Mucosa of descending colon (tissue), 3 donors: ENCODE measurements around the gene DPYSL5. TPM values are rescaled to one million over a fixed set of nuclear protein-coding genes. Genes with fewer than 3 reads are reported as not detected.
"Not testable (repeated sequence)": the region's sequence is repeated elsewhere in the genome, so short reads cannot be mapped to it uniquely, and the experiment has no call there.

Source experiments
- ATAC-seq: fragments of 200-7000 bp; cut with Tn5 transposase; one replicate; pipeline ENCODE4 v1.9.1; 2020; ENCODE audit warnings: mild to moderate bottlenecking, moderate library complexity
- DNase-seq, 3 donors: peaks; one replicate each; pipeline ENCODE4 v3.0.0-alpha.2; 2020
- H3K36me3 ChIP-seq: fragments of 200-600 bp; one replicate; pipeline ENCODE4 v1.8.0; 2021; ENCODE audit warnings: low read depth, mild to moderate bottlenecking
- H3K4me1 ChIP-seq: fragments of 200-600 bp; one replicate; pipeline ENCODE4 v1.8.0; 2021; ENCODE audit warnings: low read depth, mild to moderate bottlenecking
- H3K4me3 ChIP-seq: fragments of 200-600 bp; one replicate; pipeline ENCODE4 v1.8.0; 2021; ENCODE audit warnings: mild to moderate bottlenecking
- H3K9me3 ChIP-seq: fragments of 200-600 bp; one replicate; pipeline ENCODE4 v1.8.0; 2021; ENCODE audit warnings: mild to moderate bottlenecking
- CTCF ChIP-seq: fragments of 200-600 bp; IDR thresholded peaks from one replicate; pipeline ENCODE4 v1.8.0; 2022; ENCODE audit warnings: antibody characterized with exemption, mild to moderate bottlenecking
- intact Hi-C, 2 donors: fragments of 100-400 bp; cut with DNase I in 1 of 2; cut with micrococcal nuclease in 1 of 2; formaldehyde crosslinking; loops; one replicate each; pipeline versions ENCODE4 v1.11.0 to v1.11.1; 2022; cut with DNase I, micrococcal nuclease
- total RNA-seq, 3 donors: library from RNA; stranded (reverse); fragmentation: NEBNext Ultra II Directional in 2 of 3; extraction: Animal tissue kit (Norgen Biotek cat#: 25700) in 2 of 3; gene quantifications; one replicate each; pipeline versions ENCODE4 v1.2.1 to v1.2.4, GENCODE V29; 2021 to 2023
- donor health status: DM: no; HTN: no; CAD: no; lungs with moderate emphysema.
- donor health status: DM: no; HTN: no; CAD: no.
- donor health status: DM: no; HTN: yes; CAD: no.

The DPYSL5 gene
- total RNA-seq, 3 donors from 2014 or later = 0.24 to 1.3 (median 0.38) TPM

GRCh38 chr2:26877276-26877675 is 29.3 kb downstream of the DPYSL5 start:
- DNase-seq = no peak
- no peak for ATAC-seq
- no peaks in the 10 kb centered on the region for H3K4me1 ChIP-seq
- intact Hi-C loops = no loop called here
- no peak for TF ChIP-seq CTCF
- no peaks in the 10 kb centered on the region for H3K36me3 ChIP-seq
- H3K9me3 ChIP-seq = no peaks in the 10 kb centered on the region
- H3K4me3 ChIP-seq = no peak overlapping the region

- Histone ChIP-seq H3K4me3 (no peak overlapping the region), H3K4me1 (no peaks in the 10 kb centered on the region), H3K36me3 (no peaks in the 10 kb centered on the region), H3K9me3 (no peaks in the 10 kb centered on the region)
- TF ChIP-seq CTCF = no peak
- DNase-seq = no peak
- intact Hi-C loops = no loop called here
- ATAC-seq = no peak
These were observed 32.2 kb downstream of the DPYSL5 start for GRCh38 chr2:26880161-26880560.

- intact Hi-C loops = no loop called here
- ATAC-seq (no peak), DNase-seq (no peak)
- Histone ChIP-seq H3K9me3 (no peaks in the 10 kb centered on the region), H3K36me3 (no peaks in the 10 kb centered on the region), H3K4me3 (no peak overlapping the region), H3K4me1 (no peaks in the 10 kb centered on the region)
- TF ChIP-seq CTCF = no peak
These were observed 33.0 kb downstream of the DPYSL5 start for GRCh38 chr2:26880910-26881435.

GRCh38 chr2:26882220-26882619 is 34.3 kb downstream of the DPYSL5 start:
- intact Hi-C loops, H3K36me3 ChIP-seq, H3K9me3 ChIP-seq, H3K4me3 ChIP-seq, ATAC-seq, DNase-seq, H3K4me1 ChIP-seq: not testable (repeated sequence)

- Histone ChIP-seq H3K4me1 (no peaks in the 10 kb centered on the region), H3K36me3 (no peaks in the 10 kb centered on the region), H3K9me3 (no peaks in the 10 kb centered on the region), H3K4me3 (no peak overlapping the region)
- intact Hi-C loops = no loop called here
- no peak for TF ChIP-seq CTCF
- no peak for DNase-seq
- no peak for ATAC-seq
These were observed 36.0 kb downstream of the DPYSL5 start for GRCh38 chr2:26883956-26884355.

- H3K4me1 ChIP-seq = no peaks in the 10 kb centered on the region
- no peak for ATAC-seq
- no peak for TF ChIP-seq CTCF
- no peaks in the 10 kb centered on the region for H3K9me3 ChIP-seq
- no peaks in the 10 kb centered on the region for H3K36me3 ChIP-seq
- DNase-seq = no peak
- intact Hi-C loops = no loop called here
- no peak overlapping the region for H3K4me3 ChIP-seq
These were observed 36.6 kb downstream of the DPYSL5 start for GRCh38 chr2:26884486-26884885.
